DMS53 treated with DMSO at 0.1 percent for 48 hours (cell line): Measurements from ENCODE around the gene UCMA.

Experiments
- DNase-seq: peaks from one replicate; lab custom pipeline; 2025; ENCODE audit not compliant: unreplicated experiment; lab: John Stamatoyannopoulos, UW

The UCMA gene

GRCh38 chr10:13189961-13190360, 44.2 kb downstream of the UCMA start:
- DNase-seq, result no peak

GRCh38 chr10:13188593-13188992, 45.6 kb downstream of the UCMA start:
- DNase-seq, result no peak

- no peak for DNase-seq
Measured at GRCh38 chr10:13187135-13187534, 47.0 kb downstream of the UCMA start.

- DNase-seq, result no peak
Measured at GRCh38 chr10:13184730-13185514, 49.3 kb downstream of the UCMA start.

- no peak for DNase-seq
Measured at GRCh38 chr10:13184276-13184675, 49.9 kb downstream of the UCMA start.

GRCh38 chr10:13183625-13184024, 50.5 kb downstream of the UCMA start:
- no peak for DNase-seq

GRCh38 chr10:13182424-13182823, 51.8 kb downstream of the UCMA start:
- DNase-seq, result no peak

- no peak for DNase-seq
Measured at GRCh38 chr10:13180788-13181187, 53.4 kb downstream of the UCMA start.

- DNase-seq, result no peak
Measured at GRCh38 chr10:13173616-13174015, 60.6 kb downstream of the UCMA start.
